NCI-H1930 (cell line): Measurements from ENCODE around the gene SPON2.

Source experiments
- DNase-seq, 2 experiments: peaks; one replicate each; lab custom pipeline; 2025; lab: John Stamatoyannopoulos, UW

Gene SPON2

GRCh38 chr4:1172971-1173757, 781 bp upstream of the SPON2 start:
- DNase-seq: no peak

- no peak for DNase-seq
Observed at GRCh38 chr4:1171311-1172227, 814 bp downstream of the SPON2 start.

- DNase-seq: no peak
Observed at GRCh38 chr4:1170976-1171310, 1.4 kb downstream of the SPON2 start.

- no peak for DNase-seq
Observed at GRCh38 chr4:1170156-1170975, 2.0 kb downstream of the SPON2 start.

- DNase-seq: no peak
Observed at GRCh38 chr4:1169691-1170096, 2.7 kb downstream of the SPON2 start.

GRCh38 chr4:1169171-1169671, 3.2 kb downstream of the SPON2 start:
- no peak for DNase-seq

GRCh38 chr4:1168191-1169101, 3.9 kb downstream of the SPON2 start:
- DNase-seq: no peak

GRCh38 chr4:1167244-1167949, 5.0 kb downstream of the SPON2 start:
- no peak for DNase-seq

- no peak for DNase-seq
Observed at GRCh38 chr4:1166509-1167243, 5.7 kb downstream of the SPON2 start.

- no peak for DNase-seq
Observed at GRCh38 chr4:1164956-1165545, 7.3 kb downstream of the SPON2 start.

GRCh38 chr4:1164444-1164843, 7.9 kb downstream of the SPON2 start:
- no peak for DNase-seq

- DNase-seq: no peak
Observed at GRCh38 chr4:1164040-1164439, 8.3 kb downstream of the SPON2 start.

- no peak for DNase-seq
Observed at GRCh38 chr4:1160351-1160750, 12.0 kb downstream of the SPON2 start.

- no peak for DNase-seq
Observed at GRCh38 chr4:1156069-1156468, 16.3 kb downstream of the SPON2 start.

GRCh38 chr4:1155314-1155713, 17.1 kb downstream of the SPON2 start:
- no peak for DNase-seq

- no peak for DNase-seq
Observed at GRCh38 chr4:1154523-1155182, 17.7 kb downstream of the SPON2 start.

- DNase-seq: no peak
Observed at GRCh38 chr4:1154126-1154522, 18.3 kb downstream of the SPON2 start.

GRCh38 chr4:1153567-1154090, 18.8 kb downstream of the SPON2 start:
- no peak for DNase-seq

GRCh38 chr4:1152290-1152689, 20.1 kb downstream of the SPON2 start:
- DNase-seq: no peak
